Pulmonary artery endothelial cell (primary cell): ENCODE data around the gene PLA2G1B. TPM values are rescaled to one million over a fixed set of nuclear protein-coding genes. Genes with fewer than 3 reads are reported as not detected.
"Not testable (repeated sequence)": the region's sequence is repeated elsewhere in the genome, so short reads cannot be mapped to it uniquely, and the experiment has no call there.

ENCODE experiments used
- DNase-seq: peaks from one replicate; pipeline ENCODE4 v3.0.0-alpha.2; 2011; ENCODE audit warnings: low read depth, low spot score
- total RNA-seq: library from RNA; depleted of rRNA; stranded (reverse); fragments of >200 nt; gene quantifications from 2 replicates; pipeline ENCODE4 v1.2.3, GENCODE V29; 2014

PLA2G1B gene
- total RNA-seq, 1 donor from 2014 or later = not detected

GRCh38 chr12:120359128-120359527 is 31.5 kb upstream of the PLA2G1B start:
- no peak for DNase-seq

DNA sequence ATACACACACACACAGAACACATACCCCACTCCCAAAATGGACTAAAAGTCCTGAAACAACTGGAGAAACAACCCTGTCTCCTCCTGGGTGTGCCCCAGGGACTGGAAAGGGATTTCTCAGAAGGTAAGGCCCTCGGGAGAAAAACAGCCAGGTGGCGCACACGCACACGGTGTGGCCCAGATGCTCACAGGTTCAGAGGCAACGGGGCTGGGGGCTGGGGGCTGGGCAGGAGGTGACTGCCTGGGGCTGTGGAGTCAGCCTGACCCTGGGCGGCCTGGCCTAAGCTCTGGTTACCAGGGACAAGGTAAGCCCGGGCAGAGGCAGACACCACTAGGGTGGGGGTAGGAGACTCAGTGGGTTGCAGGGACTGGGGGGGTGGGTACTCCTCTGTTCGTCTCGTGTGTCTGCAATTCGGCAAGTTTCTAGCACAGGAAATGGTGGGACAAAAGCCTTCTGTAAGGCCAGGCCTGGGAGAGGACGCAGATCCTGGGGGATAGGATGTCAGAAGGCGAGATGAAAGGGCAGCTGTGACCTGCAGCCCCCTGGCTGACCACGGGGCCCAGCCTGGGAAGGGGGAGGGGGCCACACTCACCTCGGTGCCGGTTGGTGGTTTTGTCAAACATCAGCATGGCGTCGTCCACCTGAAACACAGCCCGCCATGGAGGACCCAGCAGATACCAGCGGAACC is 31.0 kb upstream of the PLA2G1B start:
- DNase-seq = no peak

- DNase-seq = no peak
Observed at GRCh38 chr12:120357104-120357503, 29.5 kb upstream of the PLA2G1B start.

- DNase-seq = no peak
Observed at GRCh38 chr12:120356567-120357030, 29.0 kb upstream of the PLA2G1B start.

GRCh38 chr12:120353556-120354317 is 26.2 kb upstream of the PLA2G1B start:
- no peak for DNase-seq

DNA sequence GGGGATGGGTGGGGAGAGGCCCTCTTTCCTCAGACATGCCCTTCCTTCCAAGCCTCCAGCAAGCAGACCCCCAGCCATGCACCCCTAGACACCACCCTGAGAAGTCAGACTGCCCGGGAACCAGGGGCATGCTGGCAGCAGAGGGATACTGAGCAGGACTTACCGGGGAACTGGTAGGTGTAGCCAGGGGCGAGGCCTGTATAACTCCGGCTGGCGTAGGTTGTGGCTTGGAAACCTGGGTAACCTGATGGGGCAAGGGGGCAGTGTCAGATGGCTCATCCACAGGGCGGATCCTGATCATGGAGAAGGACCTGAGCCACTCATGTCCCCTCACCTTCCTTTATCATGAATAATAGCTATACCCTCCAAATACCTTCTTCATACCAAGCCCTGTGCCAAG is 25.6 kb upstream of the PLA2G1B start:
- no peak for DNase-seq

GRCh38 chr12:120352117-120352516 is 24.5 kb upstream of the PLA2G1B start:
- DNase-seq = no peak

DNA sequence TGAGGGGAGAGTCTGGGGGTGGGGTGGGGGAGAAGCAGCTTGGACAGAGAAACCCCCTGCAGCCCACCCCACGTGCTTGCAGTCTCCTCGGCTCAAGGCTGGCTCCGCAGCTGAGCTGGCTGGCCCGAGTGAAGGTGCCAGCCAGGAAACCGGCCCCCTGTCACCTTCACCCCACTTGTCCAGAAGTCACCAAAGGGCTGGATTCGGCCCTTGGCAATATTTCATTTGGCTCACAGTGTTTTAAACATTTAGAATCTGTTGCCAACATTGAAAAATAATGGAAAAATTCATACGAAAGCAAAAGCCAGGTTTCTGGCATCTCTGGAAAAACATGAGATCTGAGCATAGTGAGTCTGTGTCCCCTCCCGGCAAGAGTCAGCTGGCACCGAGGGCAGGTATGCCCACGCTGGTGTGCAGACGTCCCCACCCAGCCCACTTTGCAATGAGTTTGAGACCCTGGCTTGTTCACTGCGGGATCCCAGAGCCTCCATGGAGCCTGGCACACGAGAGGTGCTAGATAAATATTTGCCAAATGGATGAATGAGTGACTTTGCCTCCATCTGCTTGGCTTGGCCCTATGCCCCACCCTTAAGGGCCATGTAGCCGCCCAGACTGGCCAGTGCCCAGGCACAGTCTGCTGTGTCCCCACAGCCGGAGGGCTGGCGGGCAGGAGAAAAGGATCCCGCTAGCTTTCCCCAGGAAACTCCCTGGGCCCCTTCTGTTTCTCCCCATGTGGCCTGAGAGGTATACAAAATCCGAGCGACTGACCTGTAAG is 23.2 kb upstream of the PLA2G1B start:
- DNase-seq = no peak

GRCh38 chr12:120347766-120348165 is 20.2 kb upstream of the PLA2G1B start:
- no peak for DNase-seq

DNA sequence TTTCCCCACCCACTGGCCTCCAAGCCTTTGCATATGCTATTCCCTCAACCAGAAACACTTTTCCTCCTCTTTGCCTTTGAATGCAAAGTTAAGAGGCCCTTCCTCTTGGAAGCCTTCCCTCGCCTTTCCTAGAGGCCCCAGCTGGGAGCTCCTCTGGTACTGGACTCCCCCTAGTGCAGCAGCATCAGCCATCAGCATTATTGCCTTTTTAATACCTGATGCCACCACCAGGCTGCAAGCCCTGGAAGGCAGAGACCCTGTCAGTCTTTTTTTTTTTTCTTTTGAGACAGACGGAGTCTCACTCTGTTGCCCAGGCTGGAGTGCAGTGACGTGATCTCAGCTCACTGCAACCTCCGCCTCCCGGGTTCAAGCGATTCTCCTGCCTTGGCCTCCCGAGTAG is 19.1 kb upstream of the PLA2G1B start:
- no peak for DNase-seq

DNA sequence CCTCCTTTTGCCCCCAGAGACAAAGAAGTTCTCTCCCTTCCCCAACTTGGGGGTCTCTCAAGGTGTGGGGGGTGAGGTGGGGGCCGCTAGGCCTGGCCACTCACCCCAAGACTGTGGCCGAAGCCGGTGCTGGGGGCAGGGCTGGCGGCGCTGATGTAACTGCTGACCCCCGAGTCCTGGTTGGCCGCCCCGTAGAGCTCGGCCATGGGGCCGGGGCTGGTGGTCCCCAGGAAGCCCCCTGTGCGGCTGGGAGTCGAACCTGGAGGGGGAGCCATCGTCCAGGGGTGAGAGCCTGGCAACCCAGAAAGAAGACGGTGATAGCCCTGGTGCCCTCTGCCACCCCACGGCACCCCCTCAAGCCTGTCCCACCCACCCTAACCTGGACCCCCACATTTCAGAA is 18.5 kb upstream of the PLA2G1B start:
- no peak for DNase-seq

DNA sequence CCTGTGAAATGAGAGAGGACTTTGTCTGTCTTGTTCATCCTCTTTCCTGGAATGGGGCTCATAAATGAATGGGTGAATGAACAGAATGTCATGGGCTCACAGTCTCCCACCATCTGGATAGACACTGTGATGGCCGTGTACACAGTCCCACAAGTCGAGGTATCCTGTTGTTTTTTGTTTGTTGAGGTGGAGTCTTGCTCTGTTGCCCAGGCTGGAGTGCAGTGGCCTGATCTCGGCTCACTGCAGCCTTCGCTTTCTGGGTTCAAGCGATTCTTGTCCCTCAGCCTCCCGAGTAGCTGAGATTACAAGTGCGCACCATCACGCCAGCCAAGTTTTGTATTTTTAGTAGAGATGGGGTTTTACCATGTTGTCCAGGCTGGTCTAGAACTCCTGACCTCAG is 16.1 kb upstream of the PLA2G1B start:
- DNase-seq = no peak

- DNase-seq = no peak
Observed at GRCh38 chr12:120343039-120343537, 15.5 kb upstream of the PLA2G1B start.

- DNase-seq = no peak
Observed at GRCh38 chr12:120342175-120343038, 14.8 kb upstream of the PLA2G1B start.

DNA sequence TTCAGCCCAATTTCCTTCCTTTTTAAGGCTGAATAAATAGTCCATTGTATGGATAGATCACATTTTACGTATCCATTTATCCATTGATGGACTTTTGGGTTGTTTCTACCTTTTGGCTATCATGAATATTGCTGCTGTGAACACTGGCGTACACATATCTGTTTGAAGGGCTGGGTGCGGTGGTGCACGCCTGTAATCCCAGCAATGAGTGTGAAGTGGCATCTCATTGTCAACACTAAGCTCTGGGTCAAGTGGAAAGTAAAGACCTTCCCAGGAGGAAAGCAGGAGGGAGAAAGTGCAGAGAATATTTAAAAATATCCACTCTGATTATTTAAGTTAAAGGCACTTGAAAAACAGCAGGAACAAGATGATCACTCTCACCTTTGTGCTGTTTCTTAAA is 11.7 kb upstream of the PLA2G1B start:
- DNase-seq = no peak

GRCh38 chr12:120337730-120338129 is 10.2 kb upstream of the PLA2G1B start:
- no peak for DNase-seq

DNA sequence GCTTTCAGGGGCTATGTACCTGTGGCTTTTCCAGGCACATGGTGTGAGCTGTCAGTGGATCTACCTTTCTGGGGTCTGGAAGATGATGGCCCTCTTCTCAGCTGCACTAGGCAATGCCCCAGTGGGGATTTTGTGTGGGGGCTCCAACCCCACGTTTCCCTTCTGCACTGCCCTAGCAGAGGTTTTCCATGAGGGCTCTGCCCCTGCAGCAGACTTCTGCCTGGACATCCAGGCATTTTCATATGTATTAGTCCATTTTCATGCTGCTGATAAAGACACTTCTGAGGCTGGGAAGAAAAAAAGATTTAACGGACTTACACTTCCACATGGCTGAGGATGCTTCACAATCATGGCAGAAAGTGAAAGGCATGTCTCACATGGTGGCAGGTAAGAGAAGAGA is 8.8 kb upstream of the PLA2G1B start:
- not testable (repeated sequence) for DNase-seq

DNA sequence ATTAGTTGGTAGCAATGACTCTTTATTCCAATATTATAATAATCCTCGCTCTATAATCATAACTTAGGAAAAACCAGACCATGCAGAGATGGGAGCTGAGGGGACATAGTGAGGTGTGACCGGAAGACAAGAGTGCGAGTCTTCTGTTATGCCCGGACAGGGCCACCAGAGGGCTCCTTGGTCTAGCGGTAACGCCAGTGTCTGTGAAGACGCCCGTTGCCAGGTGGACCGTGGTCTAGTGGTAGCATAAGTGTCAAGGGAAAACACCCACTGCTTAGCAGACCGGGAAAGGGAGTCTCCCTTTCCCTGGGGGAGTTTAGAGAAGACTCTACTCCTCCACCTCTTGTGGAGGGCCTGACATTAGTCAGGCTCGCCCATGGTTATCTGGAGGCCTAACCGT is 7.9 kb upstream of the PLA2G1B start:
- not testable (repeated sequence) for DNase-seq

DNA sequence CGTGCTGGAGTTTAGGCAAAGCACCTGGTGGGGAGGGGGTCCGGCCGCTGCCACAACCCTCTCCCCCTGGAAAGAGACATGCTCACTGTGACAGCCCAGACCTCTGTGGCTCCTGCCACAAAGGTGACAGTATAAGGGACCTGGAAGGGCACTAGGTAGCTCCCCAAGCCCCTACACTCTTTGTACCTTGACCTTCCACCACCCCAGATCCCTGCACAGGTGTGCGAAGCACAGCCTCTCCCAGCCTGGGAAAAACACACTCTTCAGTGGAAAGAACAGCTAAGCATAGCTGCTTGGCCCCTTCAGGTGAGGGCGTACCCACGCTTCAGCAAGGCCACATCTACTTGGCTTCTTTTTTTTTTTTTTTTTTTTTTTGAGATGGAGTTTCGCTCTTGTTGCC is 4.9 kb upstream of the PLA2G1B start:
- no peak for DNase-seq

DNA sequence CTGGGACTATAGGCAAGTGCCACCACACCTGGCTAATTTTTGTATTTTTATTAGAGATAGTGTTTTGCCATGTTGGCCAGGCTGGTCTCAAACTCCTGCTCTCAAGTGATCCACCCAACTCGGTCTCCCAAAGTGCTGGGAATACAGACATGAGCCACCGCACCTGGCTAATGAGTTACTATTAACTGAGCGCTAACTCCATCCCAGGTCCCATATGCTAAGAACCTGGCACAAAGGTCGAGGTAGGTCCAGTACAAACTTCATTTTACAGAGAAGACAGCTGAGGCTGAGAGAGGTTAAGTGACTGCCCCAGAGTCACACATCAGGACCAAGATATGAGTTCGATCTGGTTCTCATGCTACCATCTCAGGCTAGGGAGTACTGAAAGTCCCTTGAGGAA is 4.5 kb upstream of the PLA2G1B start:
- DNase-seq = no peak

DNA sequence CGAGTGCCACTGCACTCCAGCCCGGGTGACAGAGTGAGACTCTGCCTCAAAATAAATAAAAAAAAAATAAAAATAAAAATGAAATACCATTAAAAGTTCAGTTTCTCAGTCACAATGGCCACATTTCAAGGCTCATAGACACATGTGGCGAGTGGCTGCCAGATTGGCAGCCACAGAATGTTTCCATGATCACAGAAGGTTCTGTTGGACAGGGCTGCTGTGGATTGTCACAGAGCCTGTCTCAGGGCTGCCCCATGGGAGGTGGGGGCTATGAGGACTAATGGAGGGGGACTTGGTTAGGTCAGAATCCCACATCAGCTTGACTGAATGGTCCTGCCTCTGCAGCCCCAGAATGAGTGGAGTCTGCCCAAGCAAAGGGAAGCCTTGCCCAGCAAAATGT is 3.8 kb upstream of the PLA2G1B start:
- DNase-seq = no peak
